ENCODE measurements around the gene ACTR3.
"Not testable (repeated sequence)": the region's sequence is repeated elsewhere in the genome, so short reads cannot be mapped to it uniquely, and the experiment has no call there.

Gene ACTR3

DNA sequence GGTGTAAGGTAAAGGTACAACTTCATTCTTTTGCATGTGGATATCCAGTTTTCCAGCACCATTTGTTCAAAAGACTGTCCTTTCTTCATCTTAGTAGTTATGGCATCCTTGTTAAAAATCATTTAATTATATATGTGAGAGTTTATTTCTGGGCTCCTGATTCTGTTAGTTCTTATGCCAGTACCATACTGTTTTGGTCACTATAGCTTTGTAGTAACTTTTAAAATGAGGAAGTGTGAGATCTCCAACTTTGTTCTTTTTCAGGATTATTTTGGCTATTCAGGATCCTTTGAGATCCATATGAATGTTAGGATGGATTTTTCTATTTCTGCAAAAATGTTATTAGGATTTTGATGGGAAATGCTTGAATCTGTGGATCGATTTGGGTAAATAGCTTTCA lies 16.8 kb downstream of the ACTR3 start:
- DNase-seq = no peak

DNA sequence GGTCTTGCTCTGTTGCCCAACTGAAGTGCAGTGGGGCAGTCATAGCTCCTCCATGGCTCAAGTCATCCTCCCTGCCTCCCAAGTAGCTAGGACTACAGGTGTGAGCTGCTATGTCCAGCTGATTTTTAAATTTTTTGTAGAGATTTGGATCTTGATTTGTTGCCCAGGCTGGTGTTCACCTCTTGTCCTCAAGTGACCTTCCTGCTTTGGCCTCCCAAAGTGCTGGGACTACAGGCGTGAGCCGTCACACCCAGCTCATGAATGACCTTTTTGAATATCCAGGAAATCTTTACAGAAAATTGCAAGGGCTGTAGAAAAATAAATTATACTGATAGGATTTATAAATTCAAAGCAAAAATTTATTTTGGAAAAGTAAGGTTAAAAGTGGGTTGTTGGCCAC lies 17.4 kb downstream of the ACTR3 start:
- no peak for DNase-seq

- DNase-seq = peak in 1 of 2 experiments; percentile 54
Measured at GRCh38 chr2:113910110-113910717, 20.3 kb downstream of the ACTR3 start.

DNA sequence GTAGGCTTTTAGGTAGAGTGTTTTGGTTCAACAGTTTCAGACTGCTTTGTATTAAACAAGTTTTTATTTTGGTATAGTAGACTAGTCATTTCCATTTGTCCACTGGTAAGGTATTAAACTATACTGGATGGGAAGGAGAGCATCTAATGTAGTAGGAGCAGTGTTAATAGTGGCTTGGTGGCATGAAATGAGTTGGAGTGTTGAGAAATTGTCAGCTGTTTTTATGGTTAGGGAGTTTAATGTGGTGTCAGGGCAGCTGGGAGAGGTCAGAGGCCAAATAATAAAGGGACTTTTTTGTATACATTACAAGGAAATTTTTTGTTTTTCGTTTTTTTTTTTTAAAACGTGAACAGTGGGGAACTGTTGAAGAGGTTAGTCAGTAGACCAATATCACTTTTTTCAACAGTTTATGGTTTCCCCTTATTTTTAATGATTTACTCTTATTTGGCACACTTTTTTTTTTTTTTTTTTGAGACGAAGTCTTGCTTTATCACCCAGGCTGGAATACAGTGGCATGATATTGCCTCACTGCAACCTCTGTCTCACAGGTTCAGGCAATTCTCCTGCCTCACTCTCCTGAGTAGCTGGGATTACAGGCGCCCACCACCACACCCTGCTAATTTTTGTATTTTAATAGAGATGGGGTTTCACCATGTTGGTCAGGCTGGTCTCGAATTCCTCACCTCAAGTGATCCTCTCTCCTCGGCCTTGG lies 21.2 kb downstream of the ACTR3 start:
- DNase-seq = no peak

DNA sequence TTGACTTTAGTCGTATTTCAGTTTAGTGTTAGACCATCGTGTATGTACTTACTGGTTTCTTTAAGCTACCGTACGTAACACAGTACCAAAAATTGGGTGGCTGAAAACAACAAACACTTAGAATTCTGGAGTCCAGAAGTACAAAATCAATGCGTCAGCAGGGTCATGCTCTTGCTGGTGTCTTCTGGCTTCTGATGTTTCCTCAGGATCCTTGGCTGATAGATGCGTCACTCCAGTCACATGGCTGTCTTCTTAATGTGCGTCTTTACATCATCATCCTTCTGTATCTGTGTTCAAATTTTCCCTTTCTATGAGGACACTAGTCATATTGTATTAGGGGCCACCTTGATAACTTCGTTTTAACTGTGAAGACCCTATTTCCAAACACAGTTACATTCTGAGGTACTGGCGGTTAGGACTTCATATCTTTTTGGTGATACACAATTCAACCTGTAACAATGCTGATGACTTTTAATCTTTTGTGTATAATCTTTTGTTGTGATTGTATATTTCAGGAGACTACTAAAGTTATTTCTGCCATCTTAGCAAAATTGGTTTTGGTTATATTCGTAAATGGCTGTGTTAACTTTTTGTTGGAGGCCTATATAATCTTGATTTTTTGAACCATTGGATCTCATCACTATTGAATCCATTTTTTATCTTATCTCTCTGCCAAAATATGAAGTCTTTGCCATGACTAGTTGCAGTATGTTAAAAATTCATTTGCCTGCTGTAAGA lies 25.4 kb downstream of the ACTR3 start:
- no peak for DNase-seq

DNA sequence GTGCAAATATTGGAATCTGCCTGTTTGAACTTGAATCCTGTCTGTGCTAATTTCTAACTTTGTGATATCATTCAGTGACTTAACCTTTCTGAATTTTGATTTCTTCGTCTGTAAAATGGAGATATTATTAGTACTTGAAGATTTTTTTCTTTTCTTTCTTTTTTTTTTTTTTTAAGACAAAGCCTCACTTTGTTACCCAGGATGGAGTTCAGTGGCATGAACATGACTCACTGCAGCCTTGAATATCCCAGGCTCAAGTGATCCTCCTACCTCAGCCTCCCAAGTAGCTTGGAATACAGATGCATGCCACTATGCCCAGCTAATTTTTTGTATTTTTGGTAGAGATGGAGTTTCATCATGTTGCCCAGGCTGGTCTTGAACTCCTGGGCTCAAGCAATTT lies 28.3 kb downstream of the ACTR3 start:
- DNase-seq = no peak

DNA sequence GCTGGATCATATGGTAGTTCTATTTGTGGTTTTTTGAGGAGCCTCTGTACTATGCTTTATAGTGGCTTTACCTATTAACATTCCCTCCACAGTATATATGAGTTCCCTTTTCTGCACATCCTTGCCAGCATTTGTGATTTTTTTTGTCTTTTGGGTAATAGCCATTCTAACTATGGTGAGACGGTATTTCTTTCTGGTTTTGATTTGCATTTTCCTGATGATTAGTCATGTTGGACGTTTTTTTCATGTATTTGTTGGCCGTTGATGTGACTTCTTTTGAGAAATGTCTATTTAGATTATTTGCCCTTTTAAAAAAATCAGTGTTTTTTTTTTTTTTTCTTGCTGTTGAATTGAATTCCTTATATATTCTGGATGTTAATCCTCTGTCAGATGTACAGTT lies 31.1 kb downstream of the ACTR3 start:
- no peak for DNase-seq

DNA sequence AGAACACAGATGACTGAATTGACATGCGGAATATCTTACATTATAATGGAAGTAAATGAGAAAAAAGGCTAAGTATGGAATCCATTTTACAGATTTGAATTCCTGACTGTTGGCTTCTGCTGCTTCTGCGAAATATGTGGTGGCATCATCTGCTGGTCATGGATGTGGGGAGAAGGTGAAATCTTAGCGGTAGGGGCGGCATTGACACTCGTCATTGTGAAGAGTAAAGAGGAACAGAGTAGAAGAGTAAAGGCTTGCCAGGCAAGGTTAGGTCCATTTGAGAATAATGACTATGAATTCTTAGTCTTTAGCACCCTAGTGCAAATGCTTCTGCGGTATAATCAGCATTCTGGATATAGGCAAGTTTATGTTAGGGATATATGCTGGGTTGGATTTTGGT lies 32.4 kb downstream of the ACTR3 start:
- DNase-seq = no peak

- no peak for DNase-seq
Measured at GRCh38 chr2:113922784-113923183, 32.9 kb downstream of the ACTR3 start.

DNA sequence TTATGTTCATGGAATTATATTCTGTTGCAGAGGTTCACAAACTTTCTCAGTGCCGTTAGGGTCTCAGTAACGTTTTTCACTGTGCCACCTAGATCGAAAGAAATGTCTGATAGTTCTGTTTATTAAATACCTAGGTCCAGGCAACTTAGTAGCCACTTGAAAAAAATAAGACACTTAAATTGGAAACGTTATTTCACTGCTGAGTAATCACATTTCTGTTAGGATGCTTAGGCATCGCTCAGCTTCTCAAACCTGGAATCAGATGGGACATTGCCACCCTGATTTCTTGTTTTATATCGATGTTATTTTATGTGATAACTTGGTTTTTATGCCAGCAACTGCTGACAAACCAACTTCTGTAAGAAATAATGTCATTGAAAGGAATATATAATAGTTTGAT lies 36.0 kb downstream of the ACTR3 start:
- DNase-seq = no peak

GRCh38 chr2:113926314-113926713 lies 36.4 kb downstream of the ACTR3 start:
- no peak for DNase-seq

DNA sequence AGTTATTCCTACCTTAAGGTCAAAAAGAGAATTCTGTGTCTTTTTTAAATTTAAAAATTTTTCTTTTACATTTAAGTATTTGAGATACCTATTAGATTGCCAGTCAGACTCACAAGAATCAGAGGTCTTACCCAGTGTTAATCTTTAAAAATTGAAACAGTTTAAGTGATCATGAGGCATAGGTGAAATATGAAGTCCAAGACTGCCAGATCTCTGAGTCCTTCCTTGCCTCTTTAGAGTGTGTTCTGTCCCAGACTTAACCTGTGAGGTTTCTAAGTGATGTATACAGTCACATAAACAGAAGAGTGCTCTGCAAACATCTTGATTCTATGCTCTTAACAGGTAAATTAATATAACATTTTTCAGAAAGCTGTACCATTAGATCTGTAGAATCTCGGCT lies 40.6 kb downstream of the ACTR3 start:
- no peak for DNase-seq

DNA sequence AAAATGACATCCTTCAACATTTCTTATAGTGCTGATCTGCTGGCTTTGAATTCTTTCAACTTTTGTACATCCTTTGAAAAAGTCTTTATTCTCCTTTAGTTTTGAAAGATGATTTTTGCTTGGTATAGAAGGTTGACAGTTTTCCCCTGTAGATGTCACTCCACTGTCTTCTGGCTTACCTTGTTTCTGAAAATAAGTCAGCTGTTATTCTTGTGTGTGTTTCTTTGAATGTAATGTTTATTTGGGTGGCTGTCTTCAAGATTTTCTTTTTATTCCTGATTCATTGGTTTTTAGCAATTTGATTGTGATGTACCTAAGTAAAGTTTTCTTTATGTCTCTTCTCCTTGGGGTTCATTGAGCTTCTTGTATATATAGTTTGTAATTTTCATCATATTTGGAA lies 47.6 kb downstream of the ACTR3 start:
- DNase-seq = no peak

DNA sequence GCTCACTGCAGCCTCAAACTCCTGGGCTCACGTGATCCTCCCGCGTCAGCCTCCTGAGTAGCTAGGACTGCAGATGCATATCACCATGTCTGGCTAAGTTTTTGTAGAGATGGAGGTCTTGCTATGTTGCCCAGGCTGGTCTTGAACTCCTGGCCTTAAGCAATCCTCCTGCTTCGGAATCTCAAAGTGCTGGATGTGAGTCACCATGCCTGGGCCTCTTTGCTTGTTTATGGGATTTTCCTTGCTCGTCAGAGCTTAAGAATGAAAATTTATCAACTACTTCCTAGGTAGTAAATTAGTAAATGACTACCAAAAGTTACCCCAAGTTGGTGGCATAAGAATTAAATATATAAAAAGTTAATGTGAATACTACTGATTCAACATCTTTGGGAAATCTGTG lies 51.0 kb downstream of the ACTR3 start:
- DNase-seq = no peak

DNA sequence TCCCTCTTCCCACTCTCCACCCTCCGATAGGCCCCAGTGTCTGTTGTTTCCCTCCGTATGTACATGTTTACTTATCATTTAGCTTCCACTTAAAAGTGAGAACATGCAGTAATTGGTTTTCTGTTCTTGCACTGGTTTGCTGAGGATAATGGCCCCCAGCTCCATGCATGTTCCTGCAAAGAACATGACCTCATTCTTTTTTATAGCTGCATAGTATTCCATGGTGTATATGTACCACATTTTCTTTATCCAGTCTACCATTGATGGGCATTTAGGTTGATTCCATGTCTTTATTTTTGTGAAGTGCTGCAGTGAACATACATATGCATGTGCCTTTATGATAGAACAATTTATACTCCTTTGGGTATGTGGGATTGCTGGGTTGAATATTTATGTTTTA lies 55.9 kb downstream of the ACTR3 start:
- DNase-seq = not testable (repeated sequence)

DNA sequence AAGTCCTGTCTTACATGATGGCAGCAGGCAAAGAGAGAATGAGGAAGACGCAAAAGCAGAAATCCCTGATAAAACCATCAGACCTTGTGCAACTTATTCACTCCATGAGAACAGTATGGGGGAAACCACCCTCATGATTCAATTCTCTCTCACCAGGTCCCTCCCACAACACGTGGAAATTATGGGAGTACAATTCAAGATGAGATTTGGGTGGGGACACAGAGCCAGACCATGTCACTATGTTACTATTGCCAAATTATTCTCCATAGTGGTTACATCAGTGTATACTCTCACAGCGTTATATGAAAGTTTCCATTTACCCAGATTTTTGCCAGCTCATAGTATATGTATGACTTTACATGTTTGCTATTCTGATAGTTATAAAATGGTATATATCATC lies 61.0 kb downstream of the ACTR3 start:
- DNase-seq = not testable (repeated sequence)

DNA sequence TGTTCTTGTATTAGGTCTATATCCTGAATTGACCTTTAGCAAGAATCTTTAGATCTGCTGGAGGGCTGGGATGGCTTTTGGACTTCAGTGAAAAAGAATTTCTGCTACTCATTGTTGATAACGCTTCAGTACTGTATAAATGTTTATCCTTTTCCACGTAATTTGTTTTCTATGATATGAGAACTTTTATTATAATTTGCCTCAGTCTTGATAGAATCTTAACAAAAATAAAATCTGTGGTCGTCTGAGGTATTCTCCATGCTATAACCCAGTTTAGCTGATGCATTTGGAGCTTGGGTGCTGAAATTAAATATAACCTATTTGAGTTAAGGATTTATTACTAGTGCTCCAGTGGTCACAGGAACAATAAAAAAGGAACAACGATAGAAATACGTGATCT lies 71.1 kb downstream of the ACTR3 start:
- no peak for DNase-seq

GRCh38 chr2:113962692-113963480 lies 73.0 kb downstream of the ACTR3 start:
- no peak for DNase-seq

GRCh38 chr2:113963965-113964364 lies 74.1 kb downstream of the ACTR3 start:
- DNase-seq = no peak

DNA sequence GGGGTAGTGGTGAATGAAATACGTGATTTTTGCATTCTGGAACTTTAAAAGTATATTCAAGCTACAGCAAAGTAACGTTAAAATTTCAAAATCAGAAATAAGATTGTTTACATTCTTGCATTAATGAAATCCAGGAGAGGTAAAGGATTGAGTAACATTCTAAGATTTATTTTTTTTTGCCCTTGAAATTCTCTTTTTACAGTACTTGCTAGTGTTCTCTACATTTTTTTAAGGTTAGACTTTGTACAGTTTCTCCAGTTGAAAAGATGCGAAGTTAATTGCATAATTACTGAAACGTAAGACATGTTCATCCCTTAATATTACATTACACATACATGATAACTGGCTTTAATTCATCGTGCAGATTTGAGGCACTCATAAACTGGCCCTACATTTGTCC lies 74.5 kb downstream of the ACTR3 start:
- no peak for DNase-seq

DNA sequence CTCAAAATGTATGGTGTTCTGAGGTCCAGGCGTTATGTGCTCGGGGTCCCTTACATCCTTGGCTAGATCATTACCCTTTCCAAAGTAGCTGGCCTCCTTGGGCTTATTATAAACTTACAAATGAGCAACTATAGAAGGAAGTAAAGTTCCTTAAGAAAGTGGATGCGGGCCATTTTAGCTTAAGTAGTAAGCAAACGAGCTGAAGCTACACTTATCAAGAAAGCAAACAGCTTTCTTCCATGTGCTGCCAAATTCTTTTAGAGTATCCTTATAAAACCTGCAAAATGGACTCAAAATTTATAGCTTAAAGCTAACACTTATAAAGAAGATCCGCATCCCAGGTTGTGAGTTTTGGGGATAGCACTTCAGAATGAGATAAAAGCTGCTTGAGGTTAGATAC lies 75.3 kb downstream of the ACTR3 start:
- no peak for DNase-seq

GRCh38 chr2:113965644-113966043 lies 75.8 kb downstream of the ACTR3 start:
- DNase-seq = no peak

DNA sequence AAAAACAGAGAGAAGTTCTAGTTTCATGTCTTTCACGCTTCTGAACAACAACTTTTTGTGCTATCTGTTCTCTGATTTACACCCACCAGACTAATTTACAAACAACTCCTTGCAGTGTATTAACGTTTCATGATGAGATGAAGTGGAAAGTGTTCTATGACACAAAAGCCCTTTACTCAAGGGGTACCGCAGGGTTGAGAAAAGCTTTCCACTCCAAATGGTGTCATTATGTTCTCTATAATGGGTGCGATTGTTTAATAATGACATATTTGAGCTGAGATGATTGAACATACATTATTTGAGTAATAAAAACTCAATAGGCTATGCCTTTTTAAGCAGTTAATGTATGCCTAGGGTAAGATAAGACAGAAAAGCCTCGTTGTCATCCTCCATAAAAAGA lies 76.3 kb downstream of the ACTR3 start:
- DNase-seq = no peak

- DNase-seq = no peak
Measured at GRCh38 chr2:113966832-113967231, 76.9 kb downstream of the ACTR3 start.
